H9 (cell line): ENCODE measurements around the gene PPFIBP2. TPM values are rescaled to one million over a fixed set of nuclear protein-coding genes. Genes with fewer than 3 reads are reported as not detected.

Experiments used
- DNase-seq: peaks from one replicate; pipeline ENCODE4 v3.0.0-alpha.2; 2017
- H2AFZ ChIP-seq: one replicate; pipeline ENCODE4 v1.6.1; 2013; ENCODE audit warnings: mild to moderate bottlenecking, low read length, control low read depth, moderate library complexity
- H2AK5ac ChIP-seq: 2 replicates; pipeline ENCODE4 v1.6.1; 2013; ENCODE audit warnings: low read length, control low read depth, mixed read lengths; ENCODE audit not compliant: insufficient read length
- H2BK120ac ChIP-seq: one replicate; pipeline ENCODE4 v1.6.1; 2013; ENCODE audit warnings: low read depth, mild to moderate bottlenecking, low read length, control low read depth, inconsistent platforms; ENCODE audit not compliant: poor library complexity, severe bottlenecking
- H2BK12ac ChIP-seq: 2 replicates; pipeline ENCODE4 v1.6.1; 2013; ENCODE audit warnings: low read length, control low read depth, mixed read lengths, low read depth; ENCODE audit not compliant: insufficient read length
- H2BK15ac ChIP-seq: 2 replicates; pipeline ENCODE4 v1.6.1; 2013; ENCODE audit warnings: low read depth, low read length, control low read depth
- H2BK20ac ChIP-seq: one replicate; pipeline ENCODE4 v1.6.1; 2013; ENCODE audit warnings: low read depth, mild to moderate bottlenecking, low read length, control low read depth, inconsistent platforms; ENCODE audit not compliant: poor library complexity, severe bottlenecking
- H2BK5ac ChIP-seq: 2 replicates; pipeline ENCODE4 v1.6.1; 2013; ENCODE audit warnings: low read length, control low read depth, mixed read lengths; ENCODE audit not compliant: insufficient read length
- H3K14ac ChIP-seq: 2 replicates; pipeline ENCODE4 v1.6.1; 2013; ENCODE audit warnings: low read length, control low read depth; ENCODE audit not compliant: insufficient read depth
- H3K18ac ChIP-seq: 2 replicates; pipeline ENCODE4 v1.6.1; 2013; ENCODE audit warnings: low read depth, mild to moderate bottlenecking, mixed read lengths, low read length, control low read depth; ENCODE audit not compliant: insufficient read length
- H3K23ac ChIP-seq: 2 replicates; pipeline ENCODE4 v1.6.1; 2013; ENCODE audit warnings: low read length, control low read depth, mixed read lengths, low read depth; ENCODE audit not compliant: insufficient read length
- H3K23me2 ChIP-seq: 2 replicates; pipeline ENCODE4 v1.6.1; 2013; ENCODE audit warnings: low read depth, mild to moderate bottlenecking, mixed read lengths, low read length, control low read depth; ENCODE audit not compliant: insufficient read length, poor library complexity, severe bottlenecking
- H3K27ac ChIP-seq: 2 replicates; pipeline ENCODE4 v1.5.1; 2013; ENCODE audit warnings: low read length, control low read depth, mixed read lengths, low read depth; ENCODE audit not compliant: insufficient read length
- H3K27me3 ChIP-seq: 2 replicates; pipeline ENCODE4 v1.6.1; 2013; ENCODE audit warnings: low read length, control low read depth, inconsistent platforms; ENCODE audit not compliant: insufficient read depth
- H3K4ac ChIP-seq: 2 replicates; pipeline ENCODE4 v1.6.1; 2013; ENCODE audit warnings: low read depth, mild to moderate bottlenecking, control low read depth, inconsistent platforms, low read length, moderate library complexity
- H3K4me1 ChIP-seq: 2 replicates; pipeline ENCODE4 v1.6.1; 2013; ENCODE audit warnings: low read length, control low read depth, inconsistent platforms; ENCODE audit not compliant: insufficient read depth
- H3K4me2 ChIP-seq: 2 replicates; pipeline ENCODE4 v1.6.1; 2013; ENCODE audit warnings: low read length, control low read depth, mixed read lengths; ENCODE audit not compliant: insufficient read length, insufficient read depth
- H3K56ac ChIP-seq: 2 replicates; pipeline ENCODE4 v1.6.1; 2013; ENCODE audit warnings: low read depth, mild to moderate bottlenecking, mixed read lengths, low read length, control low read depth; ENCODE audit not compliant: insufficient read length
- H3K79me1 ChIP-seq: 2 replicates; pipeline ENCODE4 v1.6.1; 2013; ENCODE audit warnings: low read depth, mild to moderate bottlenecking, moderate library complexity, low read length, control low read depth, inconsistent platforms; ENCODE audit not compliant: insufficient read depth, poor library complexity, severe bottlenecking
- H3K79me2 ChIP-seq: 2 replicates; pipeline ENCODE4 v1.6.1; 2013; ENCODE audit warnings: low read length, control low read depth, inconsistent platforms; ENCODE audit not compliant: insufficient read depth
- H3K9ac ChIP-seq: 2 replicates; pipeline ENCODE4 v1.6.1; 2013; ENCODE audit warnings: low read length, control low read depth, mixed read lengths; ENCODE audit not compliant: insufficient read length; ENCODE audit errors: extremely low read depth
- H3K9me3 ChIP-seq: one replicate; pipeline ENCODE4 v1.6.1; 2013; ENCODE audit warnings: low read depth, low read length, inconsistent platforms; ENCODE audit not compliant: control insufficient read depth
- H3T11ph ChIP-seq: one replicate; pipeline ENCODE4 v1.6.1; 2013; ENCODE audit warnings: mild to moderate bottlenecking, low read length, control low read depth, inconsistent platforms
- H4K20me1 ChIP-seq: one replicate; pipeline ENCODE4 v1.6.1; 2013; ENCODE audit not compliant: control insufficient read depth, insufficient read length, insufficient read depth
- H4K5ac ChIP-seq: 2 replicates; pipeline ENCODE4 v1.6.1; 2013; ENCODE audit warnings: low read depth, mild to moderate bottlenecking, mixed read lengths, low read length, control low read depth; ENCODE audit not compliant: insufficient read length
- H4K8ac ChIP-seq: replicated peaks from 2 replicates; pipeline ENCODE4 v1.6.1; 2013; ENCODE audit warnings: low read length, control low read depth, mixed read lengths, low read depth; ENCODE audit not compliant: insufficient read length
- H4K91ac ChIP-seq: 2 replicates; pipeline ENCODE4 v1.6.1; 2013; ENCODE audit warnings: low read depth, mild to moderate bottlenecking, moderate library complexity, mixed read lengths, low read length, control low read depth; ENCODE audit not compliant: insufficient read length
- H3K27ac Mint-ChIP-seq, 3 experiments: 2 replicates in 2 of 3; 3 replicates in 1 of 3; pipeline ENCODE4 v1.8.0; 2020 to 2021; ENCODE audit warnings: mixed read lengths in 3 of 3, mild to moderate bottlenecking in 1 of 3, moderate library complexity in 1 of 3
- H3K27me3 Mint-ChIP-seq: 2 replicates; pipeline ENCODE4 v1.8.0; 2021; ENCODE audit warnings: low read depth, mild to moderate bottlenecking, moderate library complexity, mixed read lengths
- H3K36me3 Mint-ChIP-seq, 3 experiments: 2 replicates in 2 of 3; 3 replicates in 1 of 3; pipeline ENCODE4 v1.8.0; 2020 to 2021; ENCODE audit warnings: low read depth in 3 of 3, mixed read lengths in 3 of 3; ENCODE audit not compliant: insufficient read depth in 1 of 3
- H3K4me1 Mint-ChIP-seq, 2 experiments: 2 replicates each; pipeline ENCODE4 v1.8.0; 2020; ENCODE audit warnings: mixed read lengths in 2 of 2
- H3K4me3 Mint-ChIP-seq, 2 experiments: 2 replicates in 1 of 2; 3 replicates in 1 of 2; pipeline ENCODE4 v1.8.0; 2020 to 2021; ENCODE audit warnings: mild to moderate bottlenecking in 2 of 2, mixed read lengths in 2 of 2, moderate library complexity in 1 of 2
- H3K9me3 Mint-ChIP-seq, 2 experiments: 2 replicates in 1 of 2; 3 replicates in 1 of 2; pipeline ENCODE4 v1.8.0; 2020; ENCODE audit warnings: mild to moderate bottlenecking in 2 of 2, mixed read lengths in 2 of 2, moderate library complexity in 1 of 2
- CTCF ChIP-seq: fragments of 200-600 bp; sonication (generic); conservative IDR thresholded peaks from 3 replicates; pipeline ENCODE4 v1.8.0; 2021; ENCODE audit warnings: antibody characterized with exemption, mild to moderate bottlenecking
- total RNA-seq: library from RNA; stranded (reverse); gene quantifications from 2 replicates; pipeline ENCODE4 v1.2.1, GENCODE V29; 2021

PPFIBP2 gene
- total RNA-seq, 1 experiment from 2014 or later, result 8.3 TPM

GRCh38 chr11:7534042-7534378 lies 20.2 kb downstream of the PPFIBP2 start:
- Histone ChIP-seq H3K4me2 (no peak overlapping the region), H3K14ac (no peak overlapping the region)

More at GRCh38 chr11:7534042-7534378, 20.2 kb downstream of the PPFIBP2 start:
- H2BK120ac ChIP-seq, result no peak overlapping the region
- Mint-ChIP-seq H3K36me3 (no peaks in the 10 kb centered on the region), H3K27ac (no peak overlapping the region), H3K27me3 (no peaks in the 10 kb centered on the region; the same call in 1 of the 2 replicates), H3K4me3 (no peak overlapping the region), H3K9me3 (no peaks in the 10 kb centered on the region), H3K4me1 (peaks cover 4 to 9% of the 10 kb centered on the region in 2 experiments; a peak in 3 of 4 replicates)
- no peak overlapping the region for H3K4ac ChIP-seq
- no peak overlapping the region for H2AFZ ChIP-seq
- H2BK5ac ChIP-seq, result no peak overlapping the region
- H3K9me3 ChIP-seq, result no peaks in the 10 kb centered on the region
- no peak overlapping the region for H4K8ac ChIP-seq
- H3K56ac ChIP-seq, result no peak overlapping the region
- H3K79me1 ChIP-seq, result no peaks in the 10 kb centered on the region
- no peaks in the 10 kb centered on the region for H3K79me2 ChIP-seq
- no peak overlapping the region for H4K5ac ChIP-seq
- H3K27me3 ChIP-seq, result no peaks in the 10 kb centered on the region
- H3K23ac ChIP-seq, result no peak overlapping the region
- H3K4me1 ChIP-seq, result no peaks in the 10 kb centered on the region
- no peak overlapping the region for H3K27ac ChIP-seq
- TF ChIP-seq CTCF, result no peak
- H3T11ph ChIP-seq, result no peak overlapping the region
- no peak overlapping the region for H2BK20ac ChIP-seq
- no peaks in the 10 kb centered on the region for H4K20me1 ChIP-seq
- H3K18ac ChIP-seq, result no peak overlapping the region
- no peak overlapping the region for H2BK15ac ChIP-seq
- DNase-seq, result no peak
- H3K23me2 ChIP-seq, result no peaks in the 10 kb centered on the region
- H2BK12ac ChIP-seq, result no peak overlapping the region
- no peak overlapping the region for H2AK5ac ChIP-seq
- no peak overlapping the region for H3K9ac ChIP-seq
- H4K91ac ChIP-seq, result no peak overlapping the region
